MM.1S (cell line): Measurements from ENCODE around the gene PPP1CA.

Experiments used
- DNase-seq: peaks from one replicate; pipeline ENCODE4 v3.0.0-alpha.2; 2015
- H2AFZ ChIP-seq: fragments of 300-600 bp; sonication (generic); 2 replicates; pipeline ENCODE4 v1.6.0; 2016; ENCODE audit warnings: antibody characterized with exemption, low read length
- H3F3A ChIP-seq: fragments of 300-600 bp; sonication (generic); 2 replicates; pipeline ENCODE4 v1.6.1; 2016; ENCODE audit warnings: mild to moderate bottlenecking, antibody characterized with exemption, low read length, moderate library complexity, mixed read lengths; ENCODE audit not compliant: insufficient read depth
- H3K27ac ChIP-seq: fragments of 300-600 bp; sonication (generic); 2 replicates; pipeline ENCODE4 v1.5.1; 2016; ENCODE audit warnings: mild to moderate bottlenecking, low read length
- H3K27me3 ChIP-seq: fragments of 300-600 bp; sonication (generic); replicated peaks from 2 replicates; pipeline ENCODE4 v1.6.0; 2016; ENCODE audit warnings: low read length; ENCODE audit not compliant: insufficient read depth
- H3K36me3 ChIP-seq: fragments of 300-600 bp; sonication (generic); replicated peaks from 2 replicates; pipeline ENCODE4 v1.6.1; 2016; ENCODE audit warnings: mild to moderate bottlenecking, low read length, mixed read lengths; ENCODE audit not compliant: insufficient read depth
- H3K4me1 ChIP-seq: fragments of 300-600 bp; sonication (generic); 2 replicates; pipeline ENCODE4 v1.6.1; 2016; ENCODE audit warnings: low read length, mixed read lengths
- H3K4me2 ChIP-seq: fragments of 300-600 bp; sonication (generic); 2 replicates; pipeline ENCODE4 v1.6.0; 2016; ENCODE audit warnings: low read depth, low read length
- H3K4me3 ChIP-seq: fragments of 300-600 bp; sonication (generic); 2 replicates; pipeline ENCODE4 v1.5.1; 2016; ENCODE audit warnings: low read length, mixed read lengths
- H3K79me2 ChIP-seq: fragments of 300-600 bp; sonication (generic); 2 replicates; pipeline ENCODE4 v1.6.1; 2016; ENCODE audit warnings: mixed run types, low read length, mixed read lengths
- H3K9ac ChIP-seq: fragments of 300-600 bp; sonication (generic); 2 replicates; pipeline ENCODE4 v1.6.1; 2016; ENCODE audit warnings: low read length, mixed read lengths
- H3K9me2 ChIP-seq: fragments of 300-600 bp; sonication (generic); replicated peaks from 2 replicates; pipeline ENCODE4 v1.6.1; 2016; ENCODE audit warnings: mild to moderate bottlenecking, low read length, mixed read lengths; ENCODE audit not compliant: insufficient read depth
- H3K9me3 ChIP-seq: fragments of 300-600 bp; sonication (generic); replicated peaks from 2 replicates; pipeline ENCODE4 v1.6.1; 2016; ENCODE audit warnings: mild to moderate bottlenecking, low read length, mixed read lengths; ENCODE audit not compliant: insufficient read depth
- H4K20me1 ChIP-seq: fragments of 300-600 bp; sonication (generic); 2 replicates; pipeline ENCODE4 v1.6.1; 2016; ENCODE audit warnings: mild to moderate bottlenecking, low read length, moderate library complexity, mixed read lengths; ENCODE audit not compliant: insufficient read depth
- CTCF ChIP-seq: fragments of 300-600 bp; sonication (generic); IDR thresholded peaks from 2 replicates; pipeline ENCODE4 v1.5.1; 2016; ENCODE audit warnings: antibody characterized with exemption, low read length, mixed read lengths
- EZH2 ChIP-seq: fragments of 300-600 bp; sonication (generic); optimal IDR thresholded peaks from 2 replicates; pipeline ENCODE3; 2017; ENCODE audit warnings: low read depth, mild to moderate bottlenecking, antibody characterized with exemption, low read length, mixed read lengths
- EZH2phosphoT487 ChIP-seq: fragments of 300-600 bp; sonication (generic); IDR thresholded peaks from 2 replicates; pipeline ENCODE4 v1.6.1; 2018; ENCODE audit warnings: antibody characterized with exemption, low read length

Gene PPP1CA

DNA sequence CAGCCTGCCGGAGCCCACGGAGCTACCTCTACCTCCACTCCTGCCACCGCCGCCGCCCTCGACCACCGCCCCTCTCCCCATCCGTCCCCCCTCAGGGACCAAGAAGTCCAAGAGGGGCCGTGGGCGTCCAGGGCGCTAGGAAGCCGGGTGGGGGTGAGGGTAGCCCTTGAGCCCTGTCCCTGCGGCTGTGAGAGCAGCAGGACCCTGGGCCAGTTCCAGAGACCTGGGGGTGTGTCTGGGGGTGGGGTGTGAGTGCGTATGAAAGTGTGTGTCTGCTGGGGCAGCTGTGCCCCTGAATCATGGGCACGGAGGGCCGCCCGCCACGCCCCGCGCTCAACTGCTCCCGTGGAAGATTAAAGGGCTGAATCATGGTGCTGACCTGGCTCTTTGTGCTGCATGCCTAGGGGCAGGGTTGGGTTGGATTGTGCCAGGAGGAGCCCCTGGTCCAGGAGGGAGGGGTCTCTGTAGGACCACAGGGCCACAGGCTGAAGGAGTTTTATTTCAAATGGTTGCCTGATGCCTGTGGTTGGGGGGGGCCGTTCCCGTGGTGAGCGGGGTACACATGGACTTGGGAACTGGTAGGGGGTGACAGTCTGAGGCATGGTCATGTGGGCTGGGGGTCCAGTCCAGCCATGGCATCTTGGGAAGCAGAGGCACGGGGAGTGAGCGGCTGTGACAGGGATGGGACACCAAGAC is 33.5 kb upstream of the PPP1CA start:
- peaks cover 14% of the 10 kb centered on the region for H3K79me2 ChIP-seq
- no peak overlapping the region for H3K4me3 ChIP-seq
- H3K4me2 ChIP-seq, result no peak overlapping the region
- no peaks in the 10 kb centered on the region for H3F3A ChIP-seq
- H3K4me1 ChIP-seq, result no peaks in the 10 kb centered on the region
- no peak overlapping the region for H2AFZ ChIP-seq
- no peaks in the 10 kb centered on the region for H4K20me1 ChIP-seq
- no peaks in the 10 kb centered on the region for H3K27me3 ChIP-seq
- no peak for DNase-seq
- H3K27ac ChIP-seq, result no peak overlapping the region
- TF ChIP-seq CTCF (no peak), EZH2phosphoT487 (no peak), EZH2 (no peak)
- no peak overlapping the region for H3K9ac ChIP-seq
- no peaks in the 10 kb centered on the region for H3K9me2 ChIP-seq
- H3K9me3 ChIP-seq, result no peaks in the 10 kb centered on the region
- H3K36me3 ChIP-seq, result no peaks in the 10 kb centered on the region; the same call in 1 of the 2 replicates

DNA sequence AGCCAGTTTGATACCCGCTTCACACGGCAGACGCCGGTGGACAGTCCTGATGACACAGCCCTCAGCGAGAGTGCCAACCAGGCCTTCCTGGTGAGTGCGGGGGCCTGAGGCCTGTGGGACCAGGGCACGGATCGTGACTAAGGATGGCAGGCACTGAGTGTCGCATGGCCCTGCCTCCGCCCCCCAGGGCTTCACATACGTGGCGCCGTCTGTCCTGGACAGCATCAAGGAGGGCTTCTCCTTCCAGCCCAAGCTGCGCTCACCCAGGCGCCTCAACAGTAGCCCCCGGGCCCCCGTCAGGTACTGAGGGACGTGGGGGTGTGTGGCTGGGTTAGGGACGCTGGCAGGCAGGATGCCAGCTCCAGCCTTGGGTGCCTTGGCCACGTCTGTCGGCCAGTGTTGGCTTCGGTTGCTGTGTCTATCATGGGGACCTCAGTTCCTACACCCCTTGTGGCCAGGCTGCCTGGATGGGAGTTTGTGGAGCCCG is 32.8 kb upstream of the PPP1CA start:
- DNase-seq, result no peak
- Histone ChIP-seq H3K27me3 (no peaks in the 10 kb centered on the region), H3K9me2 (no peaks in the 10 kb centered on the region), H3K4me3 (no peak overlapping the region), H3K9me3 (no peaks in the 10 kb centered on the region), H4K20me1 (no peaks in the 10 kb centered on the region), H3F3A (no peaks in the 10 kb centered on the region), H2AFZ (no peak overlapping the region), H3K79me2 (peaks cover 21% of the 10 kb centered on the region), H3K4me2 (no peak overlapping the region), H3K4me1 (peaks cover 1% of the 10 kb centered on the region), H3K9ac (no peak overlapping the region), H3K27ac (no peak overlapping the region), H3K36me3 (no peaks in the 10 kb centered on the region; the same call in 1 of the 2 replicates)
- TF ChIP-seq EZH2, result no peak
- no peak for TF ChIP-seq EZH2phosphoT487
- TF ChIP-seq CTCF, result no peak

DNA sequence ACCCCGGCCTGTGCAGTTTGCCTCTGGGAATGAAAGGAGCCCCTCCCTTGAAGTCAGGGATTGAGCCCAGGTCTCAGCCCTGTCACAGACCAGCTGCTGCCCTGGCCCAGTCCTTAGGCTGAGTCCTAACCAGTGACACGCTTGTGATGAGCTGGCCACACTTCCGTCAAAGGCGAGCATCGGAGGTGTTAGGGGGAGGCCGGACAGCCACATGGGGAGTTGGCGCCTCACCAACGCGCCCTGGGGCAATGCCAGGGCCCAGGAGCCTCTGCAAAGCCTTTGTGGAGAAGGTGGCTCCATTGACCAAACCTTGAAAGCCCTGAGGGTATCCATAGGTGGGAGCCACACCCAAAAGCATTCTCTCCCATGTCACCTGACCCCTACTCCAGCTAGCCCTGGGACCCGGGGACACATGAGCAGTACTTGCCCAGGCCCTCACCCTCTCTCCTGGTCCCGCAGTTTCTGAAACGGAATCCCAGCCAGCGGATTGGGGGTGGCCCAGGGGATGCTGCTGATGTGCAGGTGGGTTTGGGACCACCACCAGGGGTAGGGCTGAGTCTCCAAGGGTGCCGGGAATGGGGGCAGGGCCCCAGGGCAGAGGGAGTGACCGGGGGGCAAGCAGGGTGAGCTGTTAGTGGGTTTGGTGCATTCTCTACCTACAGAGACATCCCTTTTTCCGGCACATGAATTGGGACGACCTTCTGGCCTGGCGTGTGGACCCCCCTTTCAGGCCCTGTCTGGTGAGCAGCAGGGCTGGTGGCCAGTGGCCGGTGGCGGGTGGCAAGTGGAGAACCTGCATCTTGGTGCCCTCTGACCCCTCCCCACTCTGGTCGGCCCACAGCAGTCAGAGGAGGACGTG is 32.1 kb upstream of the PPP1CA start:
- no peaks in the 10 kb centered on the region for H3K9me2 ChIP-seq
- DNase-seq, result no peak
- H3K36me3 ChIP-seq, result no peaks in the 10 kb centered on the region; the same call in 1 of the 2 replicates
- no peak overlapping the region for H3K9ac ChIP-seq
- H3K27ac ChIP-seq, result no peak overlapping the region
- no peaks in the 10 kb centered on the region for H3K9me3 ChIP-seq
- H3K4me2 ChIP-seq, result no peak overlapping the region
- no peak overlapping the region for H3K4me3 ChIP-seq
- no peaks in the 10 kb centered on the region for H3F3A ChIP-seq
- H3K4me1 ChIP-seq, result peaks cover 4% of the 10 kb centered on the region
- H3K79me2 ChIP-seq, result peaks cover 28% of the 10 kb centered on the region
- no peak for TF ChIP-seq CTCF
- no peaks in the 10 kb centered on the region for H4K20me1 ChIP-seq
- H3K27me3 ChIP-seq, result no peaks in the 10 kb centered on the region
- no peak overlapping the region for H2AFZ ChIP-seq
